Transverse colon (tissue), 3 donors: ENCODE results near the gene C1orf21.

Source experiments
- CTCF ChIP-seq, 5 experiments: fragments of 200-600 bp in 3 of 5; fragments of 450-650 bp in 2 of 5; sonication (generic) in 3 of 5; IDR thresholded peaks; 1 replicate in 2 of 5; 2 replicates in 3 of 5; pipeline ENCODE4 v1.5.1; 2016 to 2017; ENCODE audit warnings: antibody characterized with exemption in 5 of 5, inconsistent platforms in 3 of 5, mild to moderate bottlenecking in 2 of 5, moderate library complexity in 1 of 5
- EP300 ChIP-seq: sonication (generic); formaldehyde crosslinking; IDR thresholded peaks from one replicate; pipeline ENCODE4 v1.6.1; 2017; ENCODE audit warnings: antibody characterized with exemption, low read depth
- POLR2A ChIP-seq: fragments of 450-650 bp; IDR thresholded peaks from one replicate; pipeline ENCODE4 v1.6.1; 2016; ENCODE audit warnings: antibody characterized with exemption, mild to moderate bottlenecking, moderate library complexity

- TF ChIP-seq POLR2A (no peak), CTCF (IDR thresholded peaks at IDR 0.05) (no peak), EP300 (no peak)
Measured at GRCh38 chr1:184556665-184557064, 169.8 kb downstream of the C1orf21 start.
